Activated CD4-positive, alpha-beta T cell treated with anti-CD3 and anti-CD28 coated beads, Interleukin-2, Interleukin-6, amounts not matched to agents 100 ng/mL and 50 ng/mL, durations not matched to agents 16 hours and 8 hours (primary cell): ENCODE data around the gene RAB20.
"Not testable (repeated sequence)": the region's sequence is repeated elsewhere in the genome, so short reads cannot be mapped to it uniquely, and the experiment has no call there.

Source experiments
- DNase-seq: peaks from one replicate; pipeline ENCODE4 v3.0.0-alpha.2; 2020

Gene RAB20

DNA sequence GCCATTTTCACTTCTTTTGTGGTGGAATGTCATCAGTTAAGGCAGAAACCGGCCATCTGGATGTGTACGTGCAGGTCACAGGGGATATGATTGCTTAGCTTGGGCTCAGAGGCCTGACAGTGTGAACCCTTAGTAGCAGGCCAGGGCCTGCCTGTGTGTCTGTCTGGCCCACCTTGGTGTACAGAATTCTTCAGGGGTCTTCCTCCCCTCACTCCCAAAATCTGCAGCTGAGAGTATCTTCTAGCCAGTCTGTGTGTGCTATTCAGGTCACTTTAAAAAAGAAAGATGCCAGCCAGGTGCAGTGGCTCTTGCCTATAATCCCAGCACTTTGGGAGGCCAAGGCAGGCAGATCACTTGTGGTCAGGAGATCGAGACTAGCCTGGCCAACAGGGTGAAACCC lies 74.6 kb downstream of the RAB20 start:
- DNase-seq, result not testable (repeated sequence)

DNA sequence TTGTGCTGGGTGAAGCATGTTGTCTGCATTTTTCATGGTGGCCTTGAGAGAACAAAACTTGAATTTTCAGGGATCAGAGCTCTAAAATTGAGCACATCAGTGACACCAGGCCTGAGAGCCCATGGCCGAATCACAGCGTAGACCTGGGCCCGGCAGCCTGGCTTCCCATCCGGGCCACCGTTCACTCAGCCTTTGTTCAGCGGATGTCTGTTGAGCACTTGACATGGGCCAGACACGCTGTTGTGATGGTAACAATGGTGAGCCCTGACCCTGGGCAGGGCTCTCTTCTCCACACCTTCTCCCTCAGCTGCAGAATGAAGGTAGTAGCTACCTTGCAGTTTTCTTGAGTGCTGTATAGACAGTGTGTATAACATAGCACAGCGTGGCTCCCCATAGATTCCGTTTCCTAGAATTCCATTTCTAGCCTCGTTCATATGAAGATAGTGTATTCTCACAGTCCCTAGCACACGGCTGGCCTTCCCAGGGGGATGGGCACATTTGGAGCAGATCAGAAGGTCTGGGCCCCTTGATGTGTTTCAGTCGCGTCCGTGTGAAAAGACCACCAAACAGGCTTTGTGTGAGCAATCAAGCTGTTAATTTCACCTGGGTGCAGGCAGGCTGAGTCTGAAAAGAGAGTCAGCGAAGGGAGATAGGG lies 75.3 kb downstream of the RAB20 start:
- DNase-seq, result no peak

DNA sequence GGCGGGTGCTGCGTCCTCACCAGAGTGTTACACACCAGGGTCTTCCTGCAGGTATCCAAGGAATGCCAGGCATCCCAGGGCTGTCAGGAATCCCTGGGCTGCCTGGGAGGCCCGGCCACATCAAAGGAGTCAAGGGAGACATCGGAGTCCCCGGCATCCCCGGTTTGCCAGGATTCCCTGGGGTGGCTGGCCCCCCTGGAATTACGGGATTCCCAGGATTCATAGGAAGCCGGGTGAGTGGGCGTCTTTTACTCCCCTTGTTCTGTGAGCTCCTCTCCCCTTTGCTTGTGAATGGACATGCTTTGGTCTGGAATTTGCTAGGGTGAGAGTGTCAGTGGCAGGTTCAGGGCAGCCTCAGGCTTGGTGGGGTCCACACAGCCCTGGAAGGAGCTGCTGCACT lies 75.9 kb downstream of the RAB20 start:
- no peak for DNase-seq

DNA sequence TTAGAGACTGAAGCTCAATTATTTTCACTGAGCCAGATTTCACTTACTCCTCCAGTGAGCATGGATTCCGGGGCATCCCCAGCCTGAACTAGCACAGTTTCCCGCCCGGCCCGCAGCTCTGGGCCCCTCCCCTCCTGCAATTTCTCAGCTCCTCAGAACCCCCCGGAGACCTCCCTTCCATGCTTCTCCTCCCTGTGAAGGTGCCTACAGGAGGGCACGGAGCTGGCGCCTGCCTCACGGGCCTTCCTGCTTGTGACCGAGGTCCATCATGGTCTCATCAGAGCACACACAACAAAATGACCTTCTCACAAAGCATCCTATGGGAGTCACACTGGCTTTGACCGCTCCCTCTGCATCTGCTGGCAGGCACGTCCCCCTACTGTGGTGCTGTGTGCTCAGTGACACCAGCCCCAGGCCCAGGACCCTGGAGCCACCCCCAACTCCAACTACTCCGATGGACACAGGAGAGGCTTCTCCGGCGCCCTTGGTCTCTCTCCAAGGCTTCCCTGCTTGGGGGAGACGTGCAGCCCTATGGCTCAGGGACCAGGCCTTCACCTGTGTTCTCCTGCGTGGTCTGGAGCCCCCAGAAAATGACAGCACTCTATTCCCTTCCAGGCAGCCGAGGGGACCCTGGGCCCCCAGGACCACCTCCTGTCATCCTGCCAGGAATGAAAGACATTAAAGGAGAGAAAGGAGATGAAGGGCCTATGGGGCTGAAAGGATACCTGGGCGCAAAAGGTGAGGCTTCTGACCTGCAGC lies 77.1 kb downstream of the RAB20 start:
- no peak for DNase-seq

DNA sequence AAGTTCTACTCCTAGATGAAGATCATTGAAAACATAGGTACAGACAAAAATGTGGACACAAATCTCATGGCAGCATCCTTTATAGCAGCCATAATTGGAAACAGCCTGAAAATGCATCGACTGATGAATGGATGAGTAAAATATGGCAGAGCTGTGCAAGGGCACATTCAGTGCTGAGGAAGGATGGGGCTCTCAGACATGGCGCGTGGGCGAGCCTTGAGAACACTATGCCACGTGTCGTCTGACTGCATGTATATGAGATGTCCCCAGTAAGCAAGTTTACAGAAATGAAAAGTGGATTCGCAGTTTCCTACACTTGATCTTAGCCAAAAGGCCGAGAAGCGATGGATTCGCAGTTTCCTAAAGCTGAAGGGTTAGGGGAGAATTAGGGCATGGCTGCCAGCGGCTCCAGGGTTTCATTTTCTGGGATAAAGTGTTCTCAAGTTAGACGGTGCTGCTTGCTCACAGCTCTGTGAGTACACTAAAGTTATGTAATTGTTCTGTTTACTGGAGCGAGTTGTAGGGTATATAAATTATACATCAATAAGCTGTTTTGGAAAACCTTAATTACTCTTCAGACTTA lies 78.0 kb downstream of the RAB20 start:
- no peak for DNase-seq

DNA sequence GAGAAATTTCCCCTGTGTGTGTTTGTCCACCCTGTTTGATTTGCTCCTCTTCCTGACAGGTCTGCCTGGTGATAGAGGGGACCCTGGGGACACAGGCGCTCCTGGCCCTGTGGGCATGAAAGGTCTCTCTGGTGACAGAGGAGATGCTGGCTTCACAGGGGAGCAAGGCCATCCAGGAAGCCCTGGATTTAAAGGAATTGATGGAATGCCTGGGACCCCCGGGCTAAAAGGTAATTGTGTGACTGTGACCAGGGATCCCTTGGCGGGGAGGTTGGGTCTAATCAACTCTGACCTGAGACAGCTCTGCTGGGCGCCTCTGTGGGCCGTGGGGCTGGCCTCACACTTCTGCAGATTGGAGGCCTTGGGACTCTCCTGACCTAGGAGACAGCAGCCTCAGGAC lies 81.4 kb downstream of the RAB20 start:
- DNase-seq, result no peak

DNA sequence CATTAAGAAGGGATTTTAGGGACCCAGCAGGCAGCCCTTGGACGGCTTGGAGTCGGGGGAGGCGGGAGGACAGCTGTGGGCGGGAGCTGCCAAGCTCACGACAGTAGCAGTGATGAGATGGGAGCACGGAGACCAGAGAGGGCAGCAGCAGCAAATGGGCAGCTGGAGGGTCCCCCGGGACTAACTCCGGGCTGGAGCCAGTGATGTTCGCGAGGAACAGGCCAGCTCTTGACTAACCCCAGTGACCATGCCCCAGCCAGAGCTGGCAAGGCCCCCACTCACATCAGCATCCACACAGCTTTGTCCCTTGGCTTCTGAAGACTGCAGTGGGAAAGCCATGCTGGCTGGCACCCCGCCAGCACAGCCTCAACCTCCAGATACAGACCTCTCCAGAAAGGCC lies 81.9 kb downstream of the RAB20 start:
- DNase-seq, result no peak

DNA sequence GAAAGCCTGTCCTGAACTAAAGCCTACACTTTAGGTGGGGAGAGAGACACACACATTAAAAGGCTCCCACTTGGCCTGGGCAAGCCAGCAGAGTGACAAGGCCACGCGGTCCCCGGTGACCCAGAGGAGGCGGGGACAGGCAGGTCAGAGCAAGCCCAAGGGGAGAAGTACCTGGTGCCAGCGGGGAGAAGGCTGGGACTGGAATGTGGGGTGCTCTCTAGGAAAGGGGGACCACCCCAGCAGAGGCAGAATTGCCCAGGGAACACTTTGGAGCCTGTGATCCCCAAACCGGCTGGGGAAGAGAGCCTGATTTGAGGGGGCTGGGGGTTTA lies 82.3 kb downstream of the RAB20 start:
- no peak for DNase-seq

DNA sequence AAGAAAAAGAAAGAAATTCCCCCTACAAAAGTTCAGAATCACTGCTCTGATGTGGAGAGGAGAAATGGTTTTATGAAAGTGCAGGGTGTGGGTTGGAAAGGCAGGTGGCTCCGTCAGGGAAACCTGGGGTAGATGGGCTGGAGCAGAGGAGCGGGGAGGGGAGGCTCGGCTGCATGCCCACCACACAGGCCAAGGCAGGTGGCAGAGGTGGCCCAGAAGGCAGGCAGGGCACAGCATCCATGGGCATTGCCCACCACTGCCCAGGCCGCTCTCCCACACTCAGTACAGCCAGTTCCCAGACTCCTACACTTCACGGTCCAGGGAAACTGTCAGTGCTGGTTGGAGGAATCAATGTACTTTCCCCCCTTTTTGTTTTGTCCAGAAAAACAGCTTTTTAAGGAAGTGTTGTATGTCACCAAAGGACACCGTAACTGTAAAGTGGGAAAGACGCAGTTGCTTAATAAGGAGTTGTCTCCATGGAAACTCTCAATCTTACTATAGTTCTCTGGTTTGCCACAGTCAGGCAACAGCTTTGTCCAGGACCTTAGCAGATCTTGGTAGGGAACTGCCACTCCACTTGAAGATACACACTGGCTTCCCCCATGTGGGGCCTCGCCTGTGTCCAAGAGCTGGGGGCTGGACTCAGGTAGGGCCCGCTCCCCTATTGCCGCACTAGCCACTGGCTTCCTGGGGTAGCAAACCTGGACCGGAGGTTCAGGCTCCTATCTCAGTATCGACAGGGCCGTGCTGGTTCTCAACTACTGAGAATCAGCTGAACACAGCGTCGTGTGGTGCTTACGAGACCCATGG lies 82.9 kb downstream of the RAB20 start:
- no peak for DNase-seq

DNA sequence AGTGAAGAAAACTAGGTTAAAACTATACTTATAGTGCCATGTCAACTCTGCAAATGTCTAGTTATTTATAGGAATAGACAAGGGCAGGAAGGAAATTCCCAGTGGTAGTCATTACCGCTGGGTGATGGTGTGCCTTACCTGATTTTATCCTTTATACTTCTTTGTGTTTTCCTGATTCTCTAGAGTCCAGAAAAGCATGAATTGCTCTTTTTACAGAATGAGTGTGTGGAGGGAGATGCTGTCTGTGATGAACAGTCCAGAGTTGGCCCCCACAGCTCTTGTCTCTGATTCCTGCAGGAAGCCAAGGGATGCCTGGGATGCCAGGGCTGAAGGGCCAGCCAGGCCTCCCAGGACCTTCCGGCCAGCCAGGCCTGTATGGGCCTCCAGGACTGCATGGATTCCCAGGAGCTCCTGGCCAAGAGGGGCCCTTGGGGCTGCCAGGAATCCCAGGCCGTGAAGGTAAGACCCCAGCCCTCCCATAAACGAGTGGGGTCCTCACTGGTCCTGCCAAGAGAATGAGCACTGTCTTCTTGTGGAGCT lies 83.7 kb downstream of the RAB20 start:
- DNase-seq, result no peak

DNA sequence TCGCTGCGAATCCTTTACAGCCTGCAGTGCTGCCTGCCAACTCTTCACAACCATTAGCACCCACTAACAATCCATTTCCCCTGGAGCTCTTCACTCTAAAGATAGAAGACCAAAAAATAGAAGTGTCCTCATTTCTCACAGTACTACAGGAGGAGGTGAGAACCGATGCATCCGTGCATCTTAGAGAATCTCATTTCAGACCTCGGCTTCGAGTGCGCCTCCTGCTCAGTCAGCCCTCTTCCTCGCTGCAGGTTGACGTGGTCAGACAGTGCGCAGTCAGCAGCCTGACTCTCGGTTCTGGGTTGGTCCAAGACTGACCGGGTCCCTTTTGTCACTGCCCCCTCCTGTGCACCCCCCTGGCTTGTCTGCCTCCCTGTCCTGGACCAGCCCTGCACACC lies 85.3 kb downstream of the RAB20 start:
- DNase-seq, result no peak

DNA sequence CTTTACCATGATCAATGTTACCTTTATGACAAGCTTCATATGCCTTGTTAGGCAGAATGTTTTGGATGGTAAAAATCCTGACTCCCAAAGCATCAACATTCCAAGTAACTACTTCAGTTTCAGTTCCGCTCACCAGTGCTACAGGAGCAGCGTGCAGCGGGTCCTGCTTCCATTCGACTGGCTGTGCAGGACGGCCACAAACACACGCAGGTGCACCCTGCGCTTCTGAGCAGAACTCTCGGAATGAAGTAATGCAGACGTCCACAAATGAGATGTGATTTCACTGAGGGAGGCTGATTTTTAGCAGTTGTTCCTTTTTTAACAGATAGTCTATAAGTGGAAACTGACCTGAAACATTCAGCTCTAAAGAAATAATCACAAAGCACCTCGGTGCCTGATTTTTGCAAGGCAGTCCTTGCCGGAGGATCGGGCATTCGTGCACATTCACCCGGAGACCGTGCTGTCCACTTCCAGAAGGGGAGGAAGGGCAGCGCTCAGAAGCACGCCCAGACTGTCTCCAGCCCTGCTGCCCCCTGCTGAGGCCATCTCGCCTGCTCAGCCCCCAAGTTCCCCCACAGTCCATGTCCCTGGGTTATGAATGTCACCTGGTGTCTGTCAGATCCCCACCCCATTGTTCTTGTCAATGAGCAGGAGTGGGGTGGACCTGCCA lies 85.8 kb downstream of the RAB20 start:
- no peak for DNase-seq

DNA sequence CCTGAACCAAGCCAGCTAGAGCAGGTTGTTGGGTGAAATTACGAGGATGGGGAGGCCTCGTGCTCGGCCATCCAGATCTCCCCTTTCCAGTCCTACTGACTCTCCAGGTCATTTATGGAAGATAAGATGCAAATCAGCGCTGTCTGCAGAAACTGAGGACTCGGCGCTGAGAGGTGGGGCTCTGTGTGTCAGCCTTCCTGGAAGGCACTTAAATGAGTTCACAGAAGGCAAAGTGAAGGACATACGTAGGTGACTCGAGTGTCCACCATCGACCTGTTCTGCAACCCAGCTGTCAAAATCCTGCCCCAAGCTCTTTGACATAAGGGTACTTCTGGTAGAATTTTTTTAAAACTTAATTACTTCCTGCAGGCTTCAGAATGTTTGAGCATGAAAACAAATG lies 86.4 kb downstream of the RAB20 start:
- DNase-seq, result no peak

DNA sequence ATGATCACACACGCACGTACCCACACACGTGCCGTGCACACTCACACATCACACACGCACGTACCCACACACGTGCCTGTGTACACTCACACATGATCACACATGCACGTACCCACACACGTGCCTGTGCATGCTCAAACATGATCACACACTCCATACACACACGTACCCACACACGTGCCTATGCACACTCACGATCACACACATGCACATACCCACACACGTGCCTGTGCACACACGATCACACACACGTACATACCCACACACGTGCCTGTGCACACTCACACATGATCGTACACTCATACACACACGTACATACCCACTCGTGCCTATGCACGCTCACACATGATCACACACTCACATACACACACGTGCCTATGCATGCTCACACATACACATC lies 86.8 kb downstream of the RAB20 start:
- no peak for DNase-seq
